GM19239 (cell line): ENCODE data around the gene BLOC1S4.

Experiments used
- DNase-seq: peaks from one replicate; pipeline ENCODE4 v3.0.0; 2011; ENCODE audit warnings: low spot score; ENCODE audit not compliant: insufficient read length
- FAIRE-seq: peaks from 2 replicates; lab custom pipeline; 2011; peaks lifted over from hg19 to GRCh38; lab: Jason Lieb, UNC

BLOC1S4 gene

DNA sequence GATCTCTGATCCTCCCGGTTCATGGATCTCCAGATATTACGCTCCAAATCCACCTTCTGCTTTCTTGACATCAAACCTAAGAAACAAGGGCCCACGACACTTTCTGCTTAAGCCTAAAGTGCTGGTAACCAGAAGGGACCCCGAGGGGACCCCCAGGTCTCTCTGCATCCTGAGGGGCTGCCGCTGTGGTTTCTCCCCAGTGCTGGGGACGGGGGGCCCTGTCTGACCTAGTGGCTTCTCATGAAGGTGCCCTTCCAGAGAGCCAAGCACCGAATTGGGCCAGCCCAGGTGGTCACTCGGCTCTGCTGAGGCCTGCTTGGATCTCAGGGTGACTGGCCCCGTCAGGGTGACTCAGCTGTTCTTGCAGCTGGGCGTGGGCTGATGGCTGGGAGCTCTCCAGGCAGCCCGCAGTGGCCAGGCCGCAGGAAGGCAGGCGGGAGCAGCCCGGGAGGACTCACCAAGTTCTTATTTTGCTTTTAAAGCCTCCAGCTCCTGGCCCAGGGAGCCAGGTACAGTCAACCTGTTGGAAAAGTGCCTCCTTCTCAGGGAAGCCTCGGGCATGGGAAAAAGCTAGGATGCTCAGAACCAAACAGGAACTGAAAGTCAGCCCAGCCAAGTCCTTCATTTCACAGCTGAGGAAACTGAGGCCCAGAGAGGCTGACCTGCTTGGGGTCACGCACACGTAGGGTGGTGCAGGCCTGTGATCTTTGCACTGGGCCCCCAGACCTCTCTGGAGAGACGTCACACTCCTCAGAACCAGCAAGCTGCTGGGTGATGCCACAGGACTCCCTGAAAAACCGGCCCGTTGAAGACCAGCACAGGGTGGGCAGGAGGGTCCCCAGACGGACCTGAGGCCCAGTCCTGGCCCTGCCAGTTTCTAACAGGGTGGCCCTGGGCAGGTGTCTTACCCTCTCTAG lies 16.7 kb downstream of the BLOC1S4 start:
- FAIRE-seq (no peak), DNase-seq (no peak)

DNA sequence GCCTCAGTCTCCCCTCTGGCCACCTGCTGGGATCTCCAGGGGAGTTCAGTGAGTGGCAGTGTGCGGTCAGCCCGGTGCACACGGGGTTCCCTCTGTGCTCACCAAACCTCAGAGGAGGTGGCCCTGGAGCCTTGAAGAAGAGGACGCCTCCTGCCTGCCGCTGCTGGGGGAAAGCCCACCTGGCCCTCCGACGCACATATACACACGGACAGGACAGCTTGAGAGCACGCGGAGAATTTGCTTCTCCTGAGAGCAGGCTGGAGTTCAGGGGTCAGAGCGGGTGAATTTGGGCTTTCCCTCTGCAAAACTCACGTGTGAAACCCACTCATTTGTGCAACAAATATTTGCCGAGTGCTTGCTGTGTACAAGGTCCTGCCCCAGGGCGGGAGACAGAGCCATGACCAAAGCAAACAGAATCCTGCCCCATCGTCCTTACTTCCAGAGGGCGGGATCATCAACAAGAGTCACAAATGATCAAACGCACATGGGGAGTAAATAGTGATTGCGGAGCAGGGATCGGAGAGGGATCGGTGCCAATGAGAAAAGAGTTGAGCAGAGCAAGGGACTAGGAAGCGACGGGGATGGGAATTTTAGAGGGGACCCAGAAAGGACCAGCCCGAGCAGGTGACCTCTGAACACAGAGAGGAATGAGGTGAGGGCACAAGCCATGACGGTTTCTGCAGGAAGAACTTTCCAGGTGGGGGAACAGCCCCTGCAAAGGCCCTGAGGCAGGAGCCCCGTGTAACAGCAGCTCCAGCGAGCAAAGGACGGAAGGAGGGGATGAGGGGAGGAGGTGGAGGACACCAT lies 17.6 kb downstream of the BLOC1S4 start:
- FAIRE-seq (no peak), DNase-seq (no peak)

DNA sequence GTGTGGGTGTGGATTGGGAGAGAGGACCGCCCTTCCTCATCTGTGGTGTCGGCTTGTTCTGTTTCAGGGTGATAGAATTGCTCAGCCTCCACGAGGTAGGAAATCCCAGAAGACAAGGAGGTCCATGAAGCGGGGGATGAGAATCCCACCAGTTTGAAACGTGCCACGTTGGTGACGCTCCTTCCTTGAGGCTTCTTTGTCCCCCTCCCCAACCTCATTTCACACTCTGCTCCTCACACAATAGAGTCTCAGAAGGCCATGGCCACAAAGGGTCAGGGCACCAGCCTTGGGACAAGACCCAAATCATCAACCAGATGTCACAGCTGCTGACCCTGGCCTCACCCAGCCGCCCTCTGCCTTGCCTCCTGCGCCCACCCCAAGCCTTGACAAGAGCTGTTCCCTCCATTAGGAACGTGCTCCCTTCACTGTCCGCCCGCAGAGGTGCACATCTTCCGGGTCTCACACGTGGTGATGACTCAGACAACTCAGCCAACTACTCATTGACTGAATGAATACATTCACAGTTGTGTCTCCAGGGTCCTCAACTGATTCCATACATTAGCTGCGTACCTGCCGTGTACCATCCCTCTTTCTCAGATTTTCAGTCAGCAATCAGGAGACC lies 18.3 kb downstream of the BLOC1S4 start:
- DNase-seq = no peak
- FAIRE-seq = no peak

DNA sequence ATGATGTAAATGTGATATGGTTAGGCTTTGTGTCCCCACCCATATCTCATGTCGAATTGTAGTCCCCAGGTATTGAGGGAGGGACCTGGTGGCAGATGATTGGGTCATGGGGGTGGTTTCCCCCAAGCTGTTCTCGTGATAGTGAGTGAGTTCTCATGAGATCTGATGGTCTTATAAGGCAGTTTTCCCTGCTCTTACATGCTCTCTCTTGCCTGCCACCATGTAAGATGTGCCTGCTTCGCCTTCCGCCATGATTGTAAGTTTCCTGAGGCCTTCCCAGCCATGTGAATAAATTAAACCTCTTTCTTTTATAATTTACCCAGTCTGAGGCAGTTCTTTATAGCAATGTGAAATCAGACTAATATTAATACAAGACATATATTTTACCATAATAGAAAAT lies 23.9 kb downstream of the BLOC1S4 start:
- DNase-seq (no peak), FAIRE-seq (no peak)

DNA sequence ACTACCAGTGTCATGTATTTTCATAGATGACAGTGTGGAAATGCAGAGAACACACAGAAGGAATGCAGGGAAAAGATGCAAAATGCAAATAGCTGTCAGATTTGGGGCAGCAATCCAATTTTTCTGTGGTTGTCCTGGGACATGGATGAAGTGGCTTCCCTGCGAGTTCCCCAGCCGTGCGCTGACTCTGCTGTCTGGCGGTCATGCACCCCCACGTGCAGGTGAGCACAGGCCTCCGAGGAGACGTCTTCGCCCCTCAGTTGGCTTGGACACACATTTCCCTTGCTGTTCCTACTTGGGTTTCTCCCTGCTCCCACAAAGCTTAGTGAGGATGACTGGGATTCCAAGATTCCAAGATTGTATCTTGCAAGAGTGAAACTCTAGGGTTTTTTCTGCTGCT lies 24.4 kb downstream of the BLOC1S4 start:
- DNase-seq (no peak), FAIRE-seq (no peak)

DNA sequence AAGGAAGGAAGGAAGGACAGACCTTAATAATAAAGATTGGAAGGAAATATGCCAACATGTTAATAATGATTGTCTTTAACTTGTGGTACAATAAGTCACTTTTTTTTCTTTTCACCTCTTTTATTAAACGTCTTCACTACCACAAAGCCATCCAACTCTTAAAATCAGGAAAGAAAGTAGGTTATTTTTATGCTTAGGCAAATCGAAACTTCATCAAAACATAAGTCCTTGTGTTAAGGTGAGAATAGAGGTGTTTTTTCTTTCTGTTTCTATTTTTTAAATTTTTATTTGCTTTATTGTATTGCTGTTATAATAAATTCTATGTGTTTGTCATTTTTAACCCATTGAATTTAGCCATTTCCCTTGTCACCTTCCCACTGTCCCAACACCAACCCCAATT lies 26.5 kb downstream of the BLOC1S4 start:
- FAIRE-seq (peak; percentile 79), DNase-seq (no peak)

DNA sequence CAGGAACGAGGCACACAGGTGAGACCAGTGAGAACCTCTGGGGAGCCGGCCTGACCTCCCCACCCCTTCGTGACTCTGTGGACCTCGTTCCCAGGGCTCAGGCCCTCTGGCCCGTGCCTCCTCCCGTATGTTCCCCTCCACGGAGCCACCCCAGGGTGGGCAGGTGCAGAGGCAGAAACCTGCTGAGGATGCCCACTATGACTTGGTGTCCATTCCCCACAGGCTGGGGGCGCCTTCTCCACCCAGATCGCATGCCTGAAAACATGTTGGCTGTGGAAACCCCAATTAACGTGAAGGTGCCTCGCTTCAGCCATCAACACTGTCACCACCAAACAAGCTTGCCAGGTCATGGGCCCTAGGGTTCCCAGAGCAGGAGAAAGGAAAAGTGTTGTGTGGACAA lies 27.0 kb downstream of the BLOC1S4 start:
- no peak for FAIRE-seq
- DNase-seq = no peak

DNA sequence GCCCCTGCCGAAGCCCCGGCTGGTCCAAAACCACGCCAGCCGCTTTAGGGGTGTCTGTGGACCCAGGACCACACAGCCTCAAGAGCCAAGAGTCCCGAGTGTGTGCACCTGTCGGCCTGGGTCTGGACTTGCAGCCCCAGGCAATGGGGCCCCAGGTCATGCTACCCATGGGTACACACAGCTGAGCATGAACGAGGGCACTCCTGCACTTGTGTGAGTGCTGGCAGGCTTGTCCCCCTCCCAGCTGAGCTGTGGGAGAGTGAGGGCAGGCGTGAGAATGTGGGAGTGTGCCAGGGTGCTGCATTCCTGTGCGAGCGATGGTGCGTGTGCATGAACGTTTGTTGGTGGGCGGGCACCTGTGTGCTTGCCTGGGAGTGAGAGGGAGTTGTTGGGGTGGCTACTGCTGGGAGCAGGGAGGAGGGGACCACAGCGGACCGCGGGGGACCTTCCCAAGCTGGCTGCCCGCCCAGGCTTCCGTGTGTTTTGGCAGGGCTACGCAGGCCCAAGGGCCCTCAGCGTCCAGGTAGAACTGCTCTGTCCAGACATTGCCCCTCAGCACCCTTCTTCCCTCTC lies 30.8 kb downstream of the BLOC1S4 start:
- no peak for FAIRE-seq
- no peak for DNase-seq

DNA sequence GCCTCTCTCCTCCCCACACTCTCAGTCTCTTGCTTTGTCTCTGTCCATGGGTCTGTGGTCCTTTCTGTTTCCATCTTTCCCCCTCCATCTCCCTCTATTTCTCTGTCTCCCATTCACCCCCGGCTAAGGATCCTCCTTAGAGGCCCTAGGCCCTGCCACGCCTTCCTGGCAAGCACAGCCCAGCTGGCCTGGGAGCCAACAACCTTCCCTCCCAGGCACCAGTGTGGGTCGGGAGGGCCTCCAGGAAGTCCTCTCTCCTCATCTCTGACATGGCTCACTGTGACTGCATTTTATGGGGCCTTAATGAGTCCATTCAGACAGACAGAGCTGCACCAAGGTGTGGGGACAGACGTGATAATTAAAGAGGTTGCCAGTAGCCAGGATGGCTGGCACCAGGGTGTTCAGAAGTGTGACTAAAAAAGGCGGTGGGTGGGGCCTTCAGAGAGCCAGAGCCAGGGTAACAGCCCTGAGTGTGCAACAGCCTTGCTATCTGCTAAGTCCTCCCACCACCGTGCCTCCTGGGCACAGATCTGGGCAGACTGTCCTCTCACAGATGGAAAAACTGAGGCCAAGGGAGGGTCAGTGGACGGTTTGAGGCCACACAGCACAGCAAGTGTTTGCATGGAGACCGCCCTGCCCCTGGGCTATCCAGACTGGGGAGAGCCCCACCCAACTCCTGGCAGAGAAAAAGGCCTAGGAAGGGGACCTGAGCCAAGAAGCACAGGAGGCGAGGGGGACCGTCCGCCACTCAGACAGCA lies 31.5 kb downstream of the BLOC1S4 start:
- DNase-seq (no peak), FAIRE-seq (no peak)

DNA sequence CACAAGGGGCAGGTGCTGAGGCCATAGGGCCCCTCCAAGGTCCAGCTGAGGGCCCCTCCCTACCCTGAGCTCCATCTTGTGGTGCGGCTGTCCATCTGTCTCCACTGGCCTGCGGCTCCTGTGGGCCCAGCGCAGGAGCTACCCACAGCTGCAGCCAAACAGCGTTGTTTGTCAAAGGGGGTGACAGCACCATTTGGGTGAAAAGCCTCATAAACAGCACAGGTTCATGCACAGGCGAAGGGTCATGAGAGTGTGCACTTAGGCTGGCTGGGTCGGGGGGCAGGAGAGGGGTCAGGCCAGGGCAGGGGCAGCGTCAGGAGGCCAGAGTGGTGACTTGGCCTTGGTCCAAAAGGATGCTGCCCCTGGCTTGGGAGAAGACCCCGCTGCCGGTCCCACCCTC lies 32.3 kb downstream of the BLOC1S4 start:
- no peak for FAIRE-seq
- no peak for DNase-seq

DNA sequence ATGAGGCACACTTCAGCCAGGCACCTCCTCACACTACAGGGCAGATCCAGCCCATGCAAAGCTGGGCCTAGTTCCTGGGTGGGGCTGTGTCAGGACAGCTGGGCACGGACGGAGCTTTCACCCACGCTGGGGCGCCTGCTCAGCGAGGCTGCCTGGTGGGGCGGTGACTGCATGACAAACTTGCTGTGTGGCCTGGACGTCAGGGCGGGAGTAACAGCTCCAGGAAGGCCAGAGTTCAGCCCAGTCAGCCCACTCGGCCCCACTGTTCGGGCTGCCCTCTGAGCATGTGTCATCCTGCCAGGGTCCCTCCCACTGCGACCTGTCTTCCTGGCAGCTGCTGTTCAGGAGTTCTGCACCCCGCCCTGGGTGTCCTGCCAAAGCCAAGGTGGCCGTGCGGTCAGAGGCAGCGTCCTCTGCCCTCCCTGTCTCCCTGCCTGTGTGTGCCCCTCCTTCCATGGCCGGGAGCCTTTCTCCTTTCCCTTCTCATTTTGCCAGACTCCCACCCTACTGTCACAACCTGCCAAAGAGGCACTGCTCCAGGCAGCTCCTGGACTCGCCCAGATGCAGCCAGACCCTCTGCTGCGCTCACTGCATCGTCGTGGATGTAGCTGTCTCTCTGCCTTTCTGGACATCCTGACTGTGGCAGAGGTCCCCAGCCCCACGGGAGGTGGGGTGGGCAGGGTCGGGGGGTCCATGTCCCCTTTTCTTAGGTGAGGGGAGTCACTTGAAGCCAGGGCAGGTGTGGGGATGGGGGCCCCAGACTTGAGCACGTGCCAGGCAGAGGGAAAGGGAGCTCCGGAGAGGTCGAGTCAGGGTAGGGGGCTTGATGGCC lies 33.6 kb downstream of the BLOC1S4 start:
- DNase-seq = no peak
- FAIRE-seq = no peak

DNA sequence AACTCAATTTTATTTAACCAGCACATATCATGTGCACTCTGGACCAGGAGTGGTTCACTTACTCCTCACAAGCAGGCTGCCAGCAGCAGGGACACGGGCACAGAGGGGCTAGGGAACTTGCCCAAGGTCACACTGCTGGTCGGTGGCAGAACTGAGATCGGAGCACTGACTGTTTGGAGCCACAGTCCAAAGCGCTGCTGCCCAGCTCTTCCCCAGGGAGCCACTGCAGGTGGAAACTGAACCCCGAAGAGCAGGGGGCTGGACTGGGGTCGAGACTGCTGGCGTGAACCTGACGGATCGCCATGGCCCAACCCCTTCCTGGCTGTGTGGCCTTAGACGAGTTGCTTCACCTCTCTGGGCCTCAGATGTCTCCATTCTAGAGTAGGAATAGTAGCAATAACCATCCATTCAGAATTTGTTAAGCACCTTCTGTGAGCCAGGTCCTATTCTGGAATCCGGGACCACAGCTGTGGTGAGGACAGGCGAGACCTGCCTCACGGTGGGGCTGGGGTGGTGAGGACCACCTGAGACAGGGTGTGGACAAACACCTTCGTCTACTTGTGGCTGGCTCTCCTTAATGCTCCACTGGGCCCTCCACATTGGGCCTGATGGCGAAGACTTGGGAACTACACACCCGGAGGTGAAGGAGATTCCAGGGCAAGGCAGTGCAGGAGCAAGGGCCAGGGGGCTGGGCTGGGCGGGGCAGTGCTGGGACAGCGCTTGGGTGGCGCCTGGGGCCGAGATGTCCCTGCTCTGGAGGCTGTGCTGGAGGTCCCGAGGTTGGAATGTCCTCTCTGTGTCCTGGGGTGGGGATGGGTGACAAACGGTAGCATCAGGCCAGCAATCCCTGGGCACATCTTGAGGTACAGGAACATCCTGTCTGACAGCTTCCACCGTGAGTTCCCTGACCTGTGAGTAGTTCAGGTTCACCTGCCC lies 34.6 kb downstream of the BLOC1S4 start:
- FAIRE-seq (no peak), DNase-seq (no peak)

DNA sequence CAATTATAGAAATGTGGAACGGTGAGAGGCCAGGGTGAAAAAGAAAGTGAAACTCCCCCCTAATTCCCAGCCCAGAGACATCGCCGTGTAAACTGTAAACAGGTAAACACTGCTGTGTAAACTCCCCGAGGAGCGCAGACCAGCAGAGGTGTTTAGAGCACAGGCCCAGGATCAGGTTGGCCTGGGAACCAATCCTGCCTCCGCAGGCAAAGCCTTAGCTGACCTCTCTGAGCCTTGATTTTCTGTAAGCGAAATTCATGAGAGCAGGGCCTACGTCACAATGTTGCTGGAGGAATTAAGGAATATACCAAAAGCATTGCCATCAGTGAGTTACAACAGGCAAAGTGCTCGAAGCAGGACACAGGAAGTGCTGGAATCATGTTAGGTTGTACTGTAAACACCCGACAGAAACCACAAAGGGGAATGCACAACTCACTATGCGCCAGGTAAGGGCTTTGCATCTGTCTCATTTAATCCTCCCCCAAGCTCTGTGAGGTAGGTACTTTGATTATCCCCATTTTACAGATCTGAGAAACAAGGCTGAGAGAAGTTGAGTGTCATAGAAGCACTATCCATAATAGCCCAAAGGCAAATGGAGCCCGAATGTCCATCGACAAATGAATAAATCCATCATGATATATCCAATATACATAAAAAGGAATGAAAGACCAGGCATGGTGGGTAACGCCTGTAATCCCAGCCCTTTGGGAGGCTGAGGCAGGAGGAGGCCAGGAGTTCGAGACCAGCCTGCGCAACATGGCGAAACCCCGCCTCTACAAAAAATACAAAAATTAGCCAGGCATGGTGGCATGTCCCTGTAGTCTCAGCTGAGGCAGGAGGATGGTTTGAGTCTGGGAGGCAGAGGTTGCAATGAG lies 35.9 kb downstream of the BLOC1S4 start:
- FAIRE-seq (peak; percentile 83), DNase-seq (peak; percentile 36)

DNA sequence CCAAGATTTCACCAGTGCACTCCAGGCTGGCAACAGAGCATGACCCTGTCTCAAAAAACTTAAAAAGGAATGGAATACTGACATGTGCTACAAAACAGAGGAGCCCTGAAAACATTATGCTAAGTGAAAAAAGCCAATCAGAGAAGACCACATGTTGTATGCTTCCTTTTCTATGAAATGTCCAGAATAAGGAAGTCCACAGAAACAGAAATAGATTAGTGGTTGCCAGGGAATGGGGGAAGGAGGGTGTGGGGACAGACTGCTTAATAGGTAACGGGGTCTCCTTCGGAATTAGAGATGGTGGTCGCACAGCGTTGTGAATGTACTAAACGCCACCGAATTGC lies 36.5 kb downstream of the BLOC1S4 start:
- DNase-seq (no peak), FAIRE-seq (no peak)

DNA sequence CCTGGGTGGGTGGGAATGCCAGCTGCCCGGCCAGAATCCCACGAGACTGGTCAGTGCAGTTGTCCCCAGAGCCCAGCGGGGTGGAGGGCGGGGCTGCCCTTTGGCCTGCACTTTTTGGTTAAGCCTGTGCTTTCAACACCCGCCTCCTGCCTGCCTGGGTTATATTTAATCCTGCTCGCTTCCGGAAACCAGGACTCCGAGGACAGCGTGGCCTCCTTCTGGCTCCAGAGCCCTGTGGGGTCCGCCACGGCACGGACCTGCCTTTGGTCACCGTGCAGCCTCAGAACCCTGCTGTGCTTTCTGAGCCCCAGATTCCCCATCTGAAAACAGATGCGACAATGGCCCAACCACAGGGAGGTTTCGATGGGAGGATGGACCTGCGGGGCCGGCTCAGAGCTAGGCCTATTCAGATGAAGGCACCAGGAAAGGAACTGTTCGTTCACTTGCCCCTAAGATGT lies 37.2 kb downstream of the BLOC1S4 start:
- FAIRE-seq = no peak

DNA sequence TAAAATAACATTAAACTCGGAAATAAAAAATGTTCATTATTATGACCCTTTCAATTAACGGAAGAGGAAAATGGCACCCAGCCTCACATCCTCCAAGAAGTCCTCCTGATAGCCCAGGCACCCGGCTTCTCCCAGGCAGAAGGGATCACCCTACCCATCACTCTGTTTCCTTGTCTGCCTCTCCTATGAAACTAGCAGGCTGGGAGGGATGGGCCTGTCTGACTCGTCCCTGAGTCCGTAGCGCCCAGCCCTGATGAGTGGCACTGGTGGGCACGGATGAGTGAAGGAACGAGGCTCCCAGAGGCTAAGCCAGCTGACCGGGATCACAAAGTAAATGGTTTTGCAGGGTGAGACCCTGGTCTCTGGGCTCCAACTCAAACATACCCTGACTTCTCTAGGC lies 37.9 kb downstream of the BLOC1S4 start:
- DNase-seq = no peak
- FAIRE-seq = no peak

More for the DNA sequence above, 37.2 kb downstream of the BLOC1S4 start:
- DNase-seq = no peak

DNA sequence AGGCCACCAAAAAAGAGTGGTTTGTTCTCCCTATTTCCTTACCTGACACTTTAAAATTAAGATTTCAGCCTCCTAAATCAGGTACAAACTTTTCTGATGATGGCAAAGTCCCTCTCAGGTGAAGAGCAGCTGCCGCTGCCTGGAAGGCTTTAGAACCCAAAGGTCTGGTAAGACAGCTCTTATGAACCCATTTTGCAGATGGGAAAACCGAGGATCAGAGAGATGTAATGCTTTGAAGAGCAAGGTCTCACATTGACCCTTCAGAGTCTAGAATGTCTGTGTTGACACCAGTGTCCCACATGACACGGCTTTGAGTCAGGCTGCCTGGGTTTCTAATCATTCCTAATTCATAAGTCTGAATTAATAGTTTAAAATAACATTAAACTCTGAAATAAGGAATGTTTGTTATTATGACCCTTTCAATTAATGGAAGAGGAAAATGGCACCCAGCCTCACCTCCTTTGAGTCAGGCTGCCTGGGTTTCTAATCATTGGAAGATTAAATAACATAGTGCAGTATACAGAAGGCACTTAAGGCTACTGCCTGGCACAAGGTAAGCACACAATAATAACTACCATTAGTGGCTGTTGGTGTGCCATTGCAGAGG lies 38.6 kb downstream of the BLOC1S4 start:
- FAIRE-seq = no peak
- DNase-seq = no peak
